Neutrophil (primary cell): Measurements from ENCODE around the gene STK31.
"Not testable (repeated sequence)": the region's sequence is repeated elsewhere in the genome, so short reads cannot be mapped to it uniquely, and the experiment has no call there.

Experiments used
- H3K27ac ChIP-seq: fragments of 200-600 bp; sonication (generic); 2 replicates; pipeline ENCODE4 v1.5.1; 2016; ENCODE audit warnings: mild to moderate bottlenecking, moderate library complexity
- H3K27me3 ChIP-seq: fragments of 200-600 bp; sonication (generic); 2 replicates; pipeline ENCODE4 v1.6.0; 2016; ENCODE audit warnings: mild to moderate bottlenecking
- H3K36me3 ChIP-seq: fragments of 200-600 bp; sonication (generic); 2 replicates; pipeline ENCODE4 v1.5.1; 2017
- H3K4me1 ChIP-seq, 2 experiments: fragments of 200-600 bp in 1 of 2; sonication (generic) in 1 of 2; 1 replicate in 1 of 2; 2 replicates in 1 of 2; pipeline versions ENCODE4 v1.5.1 to v1.6.1; 2013 to 2016; ENCODE audit warnings: low read depth in 1 of 2, low read length in 1 of 2, mild to moderate bottlenecking in 1 of 2, moderate library complexity in 1 of 2; ENCODE audit not compliant: control insufficient read depth in 1 of 2, insufficient read depth in 1 of 2
- H3K4me3 ChIP-seq, 2 experiments: fragments of 200-600 bp in 1 of 2; sonication (generic) in 1 of 2; 1 replicate in 1 of 2; 2 replicates in 1 of 2; pipeline ENCODE4 v1.5.1; 2013 to 2016; ENCODE audit warnings: low read depth in 1 of 2, low read length in 1 of 2, mild to moderate bottlenecking in 1 of 2, moderate library complexity in 1 of 2
- H3K9me3 ChIP-seq: fragments of 200-600 bp; sonication (generic); 2 replicates; pipeline ENCODE4 v1.5.1; 2016
- CTCF ChIP-seq: fragments of 200-600 bp; sonication (generic); IDR thresholded peaks from 2 replicates; pipeline ENCODE4 v1.5.1; 2016; ENCODE audit warnings: antibody characterized with exemption

The STK31 gene

GRCh38 chr7:23672033-23672432, 38.0 kb upstream of the STK31 start:
- Histone ChIP-seq H3K27ac (no peak overlapping the region), H3K4me1 (no peaks in the 10 kb centered on the region), H3K4me3 (no peak overlapping the region), H3K9me3 (no peaks in the 10 kb centered on the region), H3K27me3 (no peaks in the 10 kb centered on the region), H3K36me3 (no peaks in the 10 kb centered on the region)
- TF ChIP-seq CTCF = no peak

GRCh38 chr7:23679898-23680413, 30.1 kb upstream of the STK31 start, which contains the start of gene FAM221A:
Gene FAM221A (plus strand): TSS chr7:23680199. CDS start chr7:23680219, 20 bp downstream.
- Histone ChIP-seq H3K27ac (no peak within 1 kb of the TSS), H3K27me3 (peaks cover 6% of the 10 kb centered on the region), H3K36me3 (no peaks in the 10 kb centered on the region), H3K4me3 (peak within 1 kb of the TSS; percentile 62 to 67), H3K4me1 (peaks cover 7 to 10% of the 10 kb centered on the region in 2 experiments), H3K9me3 (no peaks in the 10 kb centered on the region)
- peak; percentile 63 for TF ChIP-seq CTCF

GRCh38 chr7:23680414-23681405, 29.3 kb upstream of the STK31 start:
- H3K27ac ChIP-seq = no peak overlapping the region
- H3K27me3 ChIP-seq = peaks cover 6% of the 10 kb centered on the region
- H3K4me1 ChIP-seq = peaks cover 7 to 10% of the 10 kb centered on the region in 2 experiments
- no peaks in the 10 kb centered on the region for H3K9me3 ChIP-seq
- no peaks in the 10 kb centered on the region for H3K36me3 ChIP-seq
- TF ChIP-seq CTCF = no peak
- H3K4me3 ChIP-seq = peak overlapping the region; percentile 62 to 67

GRCh38 chr7:23684041-23684440, 26.0 kb upstream of the STK31 start:
- not testable (repeated sequence) for H3K9me3 ChIP-seq, H3K4me1 ChIP-seq, H3K36me3 ChIP-seq, H3K27me3 ChIP-seq, H3K27ac ChIP-seq, H3K4me3 ChIP-seq

GRCh38 chr7:23685731-23686130, 24.3 kb upstream of the STK31 start:
- TF ChIP-seq CTCF = no peak
- Histone ChIP-seq H3K9me3 (no peaks in the 10 kb centered on the region), H3K27me3 (no peaks in the 10 kb centered on the region), H3K36me3 (peaks cover 8% of the 10 kb centered on the region), H3K27ac (no peak overlapping the region), H3K4me1 (peaks cover 4 to 5% of the 10 kb centered on the region in 2 experiments), H3K4me3 (no peak overlapping the region)

- Histone ChIP-seq H3K27me3 (no peaks in the 10 kb centered on the region), H3K9me3 (no peaks in the 10 kb centered on the region), H3K4me1 (no peaks in the 10 kb centered on the region), H3K4me3 (no peak overlapping the region), H3K27ac (no peak overlapping the region), H3K36me3 (peaks cover 11% of the 10 kb centered on the region)
- no peak for TF ChIP-seq CTCF
Observed at GRCh38 chr7:23687011-23687410, 23.0 kb upstream of the STK31 start.
